ENCODE measurements around the gene TRAFD1. TPM values are rescaled to one million over a fixed set of nuclear protein-coding genes. Genes with fewer than 3 reads are reported as not detected.

Gene TRAFD1
- total RNA-seq, 1 donor from 2014 or later: 27.5 TPM

GRCh38 chr12:112188130-112188830 is 62.9 kb downstream of the TRAFD1 start:
- Mint-ChIP-seq H3K27me3 (ENCODE audit: low read depth) (no peaks in the 10 kb centered on the region), H3K9me3 (ENCODE audit: low read depth) (no peaks in the 10 kb centered on the region), H3K27ac (ENCODE audit: unreplicated experiment) (no peak overlapping the region), H3K4me3 (ENCODE audit: unreplicated experiment) (no peak overlapping the region), H3K36me3 (ENCODE audit: low read depth) (peaks cover 16% of the 10 kb centered on the region), H3K4me1 (ENCODE audit: low read depth) (peaks cover under 1% of the 10 kb centered on the region)
- DNase-seq (ENCODE audit: low spot score): no peak
- TF ChIP-seq CTCF (IDR thresholded peaks at IDR 0.05): no peak

DNA sequence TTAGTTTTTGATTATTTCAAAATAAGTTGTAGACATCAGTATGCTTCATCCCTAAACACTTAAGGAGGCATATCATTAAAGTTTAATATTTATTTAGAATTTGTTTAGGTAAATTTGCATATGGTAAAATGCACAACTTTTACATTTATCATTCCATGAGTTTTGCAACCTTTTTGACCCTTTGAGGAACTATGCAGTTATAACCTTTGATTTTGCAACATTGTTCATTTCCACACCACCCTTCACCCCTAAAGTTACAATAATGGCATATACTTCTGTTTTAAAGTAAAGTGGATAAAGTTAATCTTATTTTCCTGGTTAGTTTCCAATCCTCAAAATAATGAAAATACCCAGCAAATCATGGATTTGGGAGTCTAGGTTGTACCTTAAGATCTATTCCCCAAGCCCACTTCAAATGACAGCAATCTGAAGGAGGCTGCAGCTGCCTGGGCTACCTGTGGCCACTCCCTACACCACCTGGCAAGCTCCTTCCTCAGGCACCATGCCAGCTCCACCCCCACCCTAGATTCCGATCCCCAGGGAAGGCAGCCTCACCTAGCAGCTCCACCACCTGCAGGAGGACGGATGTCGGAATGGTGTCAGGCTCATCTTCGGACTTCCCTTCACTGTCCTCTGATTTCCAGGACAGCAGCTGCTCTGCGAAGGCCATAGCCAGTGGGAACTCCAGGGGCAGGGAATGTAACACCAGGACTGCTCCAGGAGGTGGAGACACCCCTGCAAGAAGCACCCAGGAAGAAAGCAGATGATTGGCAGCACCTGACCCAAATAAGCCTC is 65.1 kb downstream of the TRAFD1 start:
- no peaks in the 10 kb centered on the region for H3K9me3 Mint-ChIP-seq (ENCODE audit: low read depth)
- H3K4me1 Mint-ChIP-seq (ENCODE audit: low read depth): no peaks in the 10 kb centered on the region
- no peak for DNase-seq (ENCODE audit: low spot score)
- H3K27me3 Mint-ChIP-seq (ENCODE audit: low read depth): no peaks in the 10 kb centered on the region
- no peak for TF ChIP-seq CTCF (IDR thresholded peaks at IDR 0.05)
- H3K27ac Mint-ChIP-seq (ENCODE audit: unreplicated experiment): no peak overlapping the region
- peaks cover 25% of the 10 kb centered on the region for H3K36me3 Mint-ChIP-seq (ENCODE audit: low read depth)
- no peak overlapping the region for H3K4me3 Mint-ChIP-seq (ENCODE audit: unreplicated experiment)

DNA sequence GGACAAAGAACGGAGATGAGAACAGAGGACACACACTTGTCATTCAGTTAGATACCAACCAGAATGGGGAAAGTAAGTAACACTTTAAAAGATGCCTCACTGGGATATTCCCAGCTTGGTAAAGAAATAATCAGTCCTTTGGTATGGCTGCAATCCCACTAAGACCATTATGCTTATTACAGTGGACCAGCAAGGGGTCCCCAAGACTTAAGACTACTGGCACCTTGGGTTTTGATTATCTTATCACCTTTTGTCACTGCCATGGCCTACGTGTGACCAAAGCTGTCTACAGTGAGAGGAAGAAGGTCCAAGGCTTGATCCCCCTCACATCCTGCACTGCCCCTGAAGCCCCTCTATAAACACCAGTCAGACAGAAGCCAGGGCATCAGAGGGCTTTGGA is 65.8 kb downstream of the TRAFD1 start:
- Mint-ChIP-seq H3K27me3 (ENCODE audit: low read depth) (no peaks in the 10 kb centered on the region), H3K4me1 (ENCODE audit: low read depth) (no peaks in the 10 kb centered on the region), H3K27ac (ENCODE audit: unreplicated experiment) (no peak overlapping the region), H3K4me3 (ENCODE audit: unreplicated experiment) (no peak overlapping the region), H3K36me3 (ENCODE audit: low read depth) (peaks cover 29% of the 10 kb centered on the region), H3K9me3 (ENCODE audit: low read depth) (no peaks in the 10 kb centered on the region)
- no peak for TF ChIP-seq CTCF (IDR thresholded peaks at IDR 0.05)
- no peak for DNase-seq (ENCODE audit: low spot score)

DNA sequence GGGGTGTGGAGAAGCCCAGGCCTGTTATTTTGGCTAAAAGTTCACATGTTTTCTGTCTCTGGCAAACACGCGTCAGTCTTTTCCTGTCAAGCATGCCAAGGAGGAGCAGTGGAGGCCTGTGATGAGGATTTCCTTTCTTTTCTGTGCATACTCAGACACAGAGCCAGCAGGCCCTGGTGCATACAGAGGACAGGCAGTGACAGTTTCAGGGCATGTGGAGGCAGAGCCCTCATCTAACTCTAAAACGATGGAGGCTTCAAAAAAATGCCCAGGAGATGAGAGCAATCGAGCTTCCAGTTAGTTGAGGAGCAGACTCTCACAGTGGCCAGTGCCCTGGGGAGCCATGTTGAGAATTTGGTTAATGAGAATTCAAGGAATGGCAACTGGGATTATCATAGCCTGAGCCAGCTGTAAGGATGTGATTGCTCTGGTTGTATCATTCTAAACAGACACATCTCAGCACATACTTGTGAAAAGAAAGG is 66.5 kb downstream of the TRAFD1 start:
- Mint-ChIP-seq H3K27ac (ENCODE audit: unreplicated experiment) (no peak overlapping the region), H3K4me1 (ENCODE audit: low read depth) (no peaks in the 10 kb centered on the region), H3K27me3 (ENCODE audit: low read depth) (no peaks in the 10 kb centered on the region), H3K36me3 (ENCODE audit: low read depth) (peaks cover 30% of the 10 kb centered on the region), H3K4me3 (ENCODE audit: unreplicated experiment) (no peak overlapping the region), H3K9me3 (ENCODE audit: low read depth) (no peaks in the 10 kb centered on the region)
- no peak for DNase-seq (ENCODE audit: low spot score)
- no peak for TF ChIP-seq CTCF (IDR thresholded peaks at IDR 0.05)

DNA sequence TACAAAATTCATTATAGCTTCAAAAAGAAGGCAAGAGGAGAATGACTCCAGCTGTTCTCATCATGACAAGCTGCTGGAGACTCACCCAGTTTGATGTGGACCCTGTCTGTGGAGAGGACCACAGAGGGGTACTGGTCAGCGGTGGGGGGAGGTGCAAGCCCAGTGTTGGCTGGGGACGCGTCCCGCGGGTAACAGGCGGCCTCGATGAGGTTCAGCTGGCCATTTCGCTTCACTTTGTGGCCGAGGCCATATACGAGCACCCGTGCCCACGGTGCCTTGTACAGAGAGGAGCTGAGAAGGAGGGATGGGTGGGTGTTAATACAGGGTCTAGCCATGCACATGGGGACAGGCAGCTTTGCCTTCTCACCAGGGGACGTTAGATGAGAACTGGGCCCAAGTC is 67.1 kb downstream of the TRAFD1 start:
- Mint-ChIP-seq H3K36me3 (ENCODE audit: low read depth) (peaks cover 32% of the 10 kb centered on the region), H3K27ac (ENCODE audit: unreplicated experiment) (no peak overlapping the region), H3K4me1 (ENCODE audit: low read depth) (no peaks in the 10 kb centered on the region), H3K27me3 (ENCODE audit: low read depth) (no peaks in the 10 kb centered on the region), H3K4me3 (ENCODE audit: unreplicated experiment) (no peak overlapping the region), H3K9me3 (ENCODE audit: low read depth) (no peaks in the 10 kb centered on the region)
- no peak for DNase-seq (ENCODE audit: low spot score)
- no peak for TF ChIP-seq CTCF (IDR thresholded peaks at IDR 0.05)
